OCI-LY3 (cell line): ENCODE results near the gene ACACB.

Experiments
- EZH2phosphoT487 ChIP-seq: fragments of 200-600 bp; shearing (Covaris generic); IDR thresholded peaks from 2 replicates; pipeline ENCODE4 v1.6.1; 2018; ENCODE audit warnings: antibody characterized with exemption, mixed run types, low read depth
- TF ChIP-seq, protein P1 (sequence below): fragments of 200-600, 300-600 bp; sonication (generic); IDR thresholded peaks from 2 replicates; pipeline ENCODE4 v1.5.1; 2014; ENCODE audit warnings: antibody characterized with exemption, low read length, low read depth

- TF ChIP-seq, protein P1, sequence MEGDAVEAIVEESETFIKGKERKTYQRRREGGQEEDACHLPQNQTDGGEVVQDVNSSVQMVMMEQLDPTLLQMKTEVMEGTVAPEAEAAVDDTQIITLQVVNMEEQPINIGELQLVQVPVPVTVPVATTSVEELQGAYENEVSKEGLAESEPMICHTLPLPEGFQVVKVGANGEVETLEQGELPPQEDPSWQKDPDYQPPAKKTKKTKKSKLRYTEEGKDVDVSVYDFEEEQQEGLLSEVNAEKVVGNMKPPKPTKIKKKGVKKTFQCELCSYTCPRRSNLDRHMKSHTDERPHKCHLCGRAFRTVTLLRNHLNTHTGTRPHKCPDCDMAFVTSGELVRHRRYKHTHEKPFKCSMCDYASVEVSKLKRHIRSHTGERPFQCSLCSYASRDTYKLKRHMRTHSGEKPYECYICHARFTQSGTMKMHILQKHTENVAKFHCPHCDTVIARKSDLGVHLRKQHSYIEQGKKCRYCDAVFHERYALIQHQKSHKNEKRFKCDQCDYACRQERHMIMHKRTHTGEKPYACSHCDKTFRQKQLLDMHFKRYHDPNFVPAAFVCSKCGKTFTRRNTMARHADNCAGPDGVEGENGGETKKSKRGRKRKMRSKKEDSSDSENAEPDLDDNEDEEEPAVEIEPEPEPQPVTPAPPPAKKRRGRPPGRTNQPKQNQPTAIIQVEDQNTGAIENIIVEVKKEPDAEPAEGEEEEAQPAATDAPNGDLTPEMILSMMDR = no peak
- no peak for TF ChIP-seq EZH2phosphoT487
Measured at GRCh38 chr12:109246221-109246620, 129.8 kb downstream of the ACACB start.
